SK-N-SH (cell line): Measurements from ENCODE around the gene LSM4.
A peak's percentile ranks its signal among the peaks of the same experiment; 100 is the strongest.

Source experiments
- CHD2 ChIP-seq: fragments of 150-350 bp; IDR thresholded peaks from 2 replicates; pipeline ENCODE4 v1.6.1; 2018; ENCODE audit warnings: low read length; ENCODE audit not compliant: partially characterized antibody
- CTCF ChIP-seq: fragments of 200-600 bp; sonication (generic); IDR thresholded peaks from 2 replicates; pipeline ENCODE4 v1.6.1; 2017; ENCODE audit warnings: antibody characterized with exemption, mild to moderate bottlenecking, moderate library complexity
- FOXM1 ChIP-seq: IDR thresholded peaks from 2 replicates; pipeline ENCODE4 v1.4.0; 2012; ENCODE audit warnings: low read depth, mild to moderate bottlenecking
- GABPA ChIP-seq: IDR thresholded peaks from 2 replicates; pipeline ENCODE4 v1.4.0; 2012; ENCODE audit warnings: low read depth, mild to moderate bottlenecking
- NRF1 ChIP-seq: IDR thresholded peaks from 2 replicates; pipeline ENCODE4 v1.6.1; 2012; ENCODE audit warnings: low read depth, mild to moderate bottlenecking, low read length
- POLR2AphosphoS5 ChIP-seq: IDR thresholded peaks from 2 replicates; pipeline ENCODE4 v1.6.1; 2012; ENCODE audit warnings: low read depth, low read length
- RAD21 ChIP-seq: IDR thresholded peaks from 2 replicates; pipeline ENCODE4 v1.6.1; 2012; ENCODE audit warnings: mild to moderate bottlenecking, low read length
- SIN3A ChIP-seq: IDR thresholded peaks from 2 replicates; pipeline ENCODE4 v1.6.1; 2012; ENCODE audit warnings: low read depth, mild to moderate bottlenecking, low read length, moderate library complexity, borderline replicate concordance
- SMC3 ChIP-seq: IDR thresholded peaks from 2 replicates; pipeline ENCODE4 v1.6.1; 2012; ENCODE audit warnings: low read depth, low read length, improper control_type of control experiment
- TCF12 ChIP-seq: IDR thresholded peaks from 2 replicates; pipeline ENCODE4 v1.4.0; 2012
- USF1 ChIP-seq: IDR thresholded peaks from 2 replicates; pipeline ENCODE4 v1.4.0; 2012; ENCODE audit warnings: low read depth, borderline replicate concordance
- TF ChIP-seq, protein P1 (sequence below): IDR thresholded peaks from 2 replicates; pipeline ENCODE4 v1.4.0; 2012; ENCODE audit warnings: low read depth, borderline replicate concordance
- TF ChIP-seq, protein P2 (sequence below): fragments of 150-350 bp; IDR thresholded peaks from 2 replicates; pipeline ENCODE4 v1.6.1; 2017; ENCODE audit warnings: antibody characterized with exemption, low read length, low read depth, borderline replicate concordance

DNA sequence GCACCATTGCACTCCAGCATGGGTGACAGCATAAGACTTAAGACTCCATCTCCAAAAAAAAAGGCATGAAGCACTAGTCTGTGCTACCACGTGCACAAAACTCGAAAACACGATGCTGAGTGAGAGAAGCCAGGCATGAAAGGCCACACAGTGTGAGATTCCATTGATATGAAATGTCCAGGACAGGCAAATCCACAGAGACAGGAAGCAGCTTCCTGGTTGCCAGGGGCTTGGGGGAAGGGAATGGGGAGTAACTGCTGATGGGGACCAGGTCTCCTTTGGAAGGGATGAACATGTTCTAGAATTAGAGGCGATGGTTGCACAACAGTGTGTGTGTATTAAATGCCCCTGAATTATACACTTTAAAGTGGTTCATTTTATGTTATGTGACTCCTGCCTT is 25.6 kb downstream of the LSM4 start:
- TF ChIP-seq, protein P1, sequence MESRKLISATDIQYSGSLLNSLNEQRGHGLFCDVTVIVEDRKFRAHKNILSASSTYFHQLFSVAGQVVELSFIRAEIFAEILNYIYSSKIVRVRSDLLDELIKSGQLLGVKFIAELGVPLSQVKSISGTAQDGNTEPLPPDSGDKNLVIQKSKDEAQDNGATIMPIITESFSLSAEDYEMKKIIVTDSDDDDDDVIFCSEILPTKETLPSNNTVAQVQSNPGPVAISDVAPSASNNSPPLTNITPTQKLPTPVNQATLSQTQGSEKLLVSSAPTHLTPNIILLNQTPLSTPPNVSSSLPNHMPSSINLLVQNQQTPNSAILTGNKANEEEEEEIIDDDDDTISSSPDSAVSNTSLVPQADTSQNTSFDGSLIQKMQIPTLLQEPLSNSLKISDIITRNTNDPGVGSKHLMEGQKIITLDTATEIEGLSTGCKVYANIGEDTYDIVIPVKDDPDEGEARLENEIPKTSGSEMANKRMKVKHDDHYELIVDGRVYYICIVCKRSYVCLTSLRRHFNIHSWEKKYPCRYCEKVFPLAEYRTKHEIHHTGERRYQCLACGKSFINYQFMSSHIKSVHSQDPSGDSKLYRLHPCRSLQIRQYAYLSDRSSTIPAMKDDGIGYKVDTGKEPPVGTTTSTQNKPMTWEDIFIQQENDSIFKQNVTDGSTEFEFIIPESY: no peak
- TF ChIP-seq CTCF (no peak), USF1 (no peak), TCF12 (0 out of 2 replicates have a peak, but pooled peaks have one; percentile 11), SIN3A (no peak), GABPA (no peak), POLR2AphosphoS5 (no peak), NRF1 (no peak), CHD2 (no peak), RAD21 (no peak), SMC3 (no peak), FOXM1 (no peak)
- TF ChIP-seq, protein P2, sequence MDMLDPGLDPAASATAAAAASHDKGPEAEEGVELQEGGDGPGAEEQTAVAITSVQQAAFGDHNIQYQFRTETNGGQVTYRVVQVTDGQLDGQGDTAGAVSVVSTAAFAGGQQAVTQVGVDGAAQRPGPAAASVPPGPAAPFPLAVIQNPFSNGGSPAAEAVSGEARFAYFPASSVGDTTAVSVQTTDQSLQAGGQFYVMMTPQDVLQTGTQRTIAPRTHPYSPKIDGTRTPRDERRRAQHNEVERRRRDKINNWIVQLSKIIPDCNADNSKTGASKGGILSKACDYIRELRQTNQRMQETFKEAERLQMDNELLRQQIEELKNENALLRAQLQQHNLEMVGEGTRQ: no peak
